NCI-H1930 (cell line): ENCODE results near the gene ZXDB.
"Not testable (repeated sequence)": the region's sequence is repeated elsewhere in the genome, so short reads cannot be mapped to it uniquely, and the experiment has no call there.

Experiments used
- DNase-seq, 2 experiments: peaks; one replicate each; lab custom pipeline; 2025; lab: John Stamatoyannopoulos, UW

The ZXDB gene

GRCh38 chrX:57591284-57592159, at the start of gene ZXDB:
Gene ZXDB, plus strand, starts transcription at chrX:57592011. Its CDS starts 38 bp downstream, at chrX:57592049.
- DNase-seq = not testable (repeated sequence)

GRCh38 chrX:57565198-57565597, 26.6 kb upstream of the ZXDB start:
- DNase-seq = no peak

GRCh38 chrX:57573754-57574153, 18.1 kb upstream of the ZXDB start:
- no peak for DNase-seq

GRCh38 chrX:57582948-57583347, 8.9 kb upstream of the ZXDB start:
- not testable (repeated sequence) for DNase-seq

GRCh38 chrX:57583477-57583876, 8.3 kb upstream of the ZXDB start:
- no peak for DNase-seq

GRCh38 chrX:57586360-57586759, 5.5 kb upstream of the ZXDB start:
- DNase-seq = no peak

- DNase-seq = no peak
Observed at GRCh38 chrX:57587062-57587461, 4.7 kb upstream of the ZXDB start.

GRCh38 chrX:57587607-57588006, 4.2 kb upstream of the ZXDB start:
- DNase-seq = no peak

- not testable (repeated sequence) for DNase-seq
Observed at GRCh38 chrX:57592160-57592893, 516 bp downstream of the ZXDB start.

GRCh38 chrX:57592894-57593215, 1.0 kb downstream of the ZXDB start:
- not testable (repeated sequence) for DNase-seq

GRCh38 chrX:57595381-57595811, 3.6 kb downstream of the ZXDB start:
- no peak for DNase-seq

GRCh38 chrX:57596109-57596508, 4.3 kb downstream of the ZXDB start:
- no peak for DNase-seq

- DNase-seq = no peak
Observed at GRCh38 chrX:57596516-57596915, 4.7 kb downstream of the ZXDB start.

- DNase-seq = no peak
Observed at GRCh38 chrX:57607295-57608187, 15.7 kb downstream of the ZXDB start.

- DNase-seq = not testable (repeated sequence)
Observed at GRCh38 chrX:57613351-57613750, 21.5 kb downstream of the ZXDB start.

- DNase-seq = not testable (repeated sequence)
Observed at GRCh38 chrX:57629438-57629837, 37.6 kb downstream of the ZXDB start.

GRCh38 chrX:57640674-57641016, 48.8 kb downstream of the ZXDB start:
- DNase-seq = no peak

GRCh38 chrX:57641338-57641737, 49.5 kb downstream of the ZXDB start:
- DNase-seq = no peak

GRCh38 chrX:57643698-57644097, 51.9 kb downstream of the ZXDB start:
- no peak for DNase-seq

GRCh38 chrX:57647020-57647419, 55.2 kb downstream of the ZXDB start:
- no peak for DNase-seq
